HepG2 (cell line): ENCODE measurements around the gene ITPR1. TPM values are rescaled to one million over a fixed set of nuclear protein-coding genes. Genes with fewer than 3 reads are reported as not detected.

Experiments used
- ATAC-seq: fragments of 200-7000 bp; cut with Tn5 transposase; 3 replicates; pipeline ENCODE4 v1.9.1; 2020; ENCODE audit warnings: mild to moderate bottlenecking, moderate library complexity
- BruUV-seq: library from RNA; stranded (reverse); fragments of 400-500 nt; replicated peaks from 2 replicates; lab custom pipeline; 2021; lab: Mats Ljungman, UMichigan
- CTCF ChIA-PET: fragments of 300-600 bp; formaldehyde crosslinking; extraction: SDS; loops from one replicate; lab custom pipeline; 2021; ENCODE audit warnings: low total read pairs, inconsistent platforms, low intra/inter-chr PET ratio; lab: Yijun Ruan, JAX
- POLR2A ChIA-PET: fragments of 350-600 bp; sonication (Branson Sonifier 250); formaldehyde crosslinking; loops from one replicate; lab custom pipeline; 2020; ENCODE audit warnings: antibody characterized with exemption, inconsistent platforms; lab: Yijun Ruan, JAX
- DNase-seq: peaks from one replicate; pipeline ENCODE4 v3.0.0-alpha.2; 2015; ENCODE audit warnings: low spot score
- FAIRE-seq: peaks from 3 replicates; lab custom pipeline; 2011; peaks lifted over from hg19 to GRCh38; lab: Jason Lieb, UNC
- H2AFZ ChIP-seq: one replicate; pipeline ENCODE4 v1.6.1; 2011; ENCODE audit warnings: low read length, inconsistent platforms
- H3K27ac ChIP-seq: fragments of 300-600 bp; 3 replicates; pipeline ENCODE4 v1.8.0; 2011; ENCODE audit warnings: mixed run types, mild to moderate bottlenecking, mixed read lengths, low read length, inconsistent platforms; ENCODE audit not compliant: insufficient read depth; ENCODE audit errors: extremely low read length
- H3K27me3 ChIP-seq, 2 experiments: fragments of 200-600 bp in 1 of 2; 2 replicates in 1 of 2; 3 replicates in 1 of 2; pipeline versions ENCODE4 v1.6.0 to v1.8.0; 2011; ENCODE audit warnings: low read length in 2 of 2, mild to moderate bottlenecking in 2 of 2, moderate library complexity in 2 of 2, inconsistent platforms in 1 of 2; ENCODE audit not compliant: insufficient read depth in 2 of 2, control insufficient read depth in 1 of 2
- H3K36me3 ChIP-seq, 2 experiments: fragments of 200-600 bp in 1 of 2; replicated peaks in 1 of 2; 2 replicates in 1 of 2; 3 replicates in 1 of 2; pipeline versions ENCODE4 v1.5.1 to v1.8.0; 2011; ENCODE audit warnings: low read length in 2 of 2, inconsistent platforms in 1 of 2; ENCODE audit not compliant: insufficient read depth in 2 of 2, control insufficient read depth in 1 of 2
- H3K4me1 ChIP-seq: 2 replicates; pipeline ENCODE4 v1.5.1; 2012; ENCODE audit warnings: low read length, inconsistent platforms; ENCODE audit not compliant: insufficient read depth
- H3K4me2 ChIP-seq: 2 replicates; pipeline ENCODE4 v1.6.0; 2011; ENCODE audit warnings: low read depth, low read length, inconsistent platforms
- H3K4me3 ChIP-seq, 3 experiments: fragments of 200-600 bp in 1 of 3; sonication (generic), shearing (Covaris generic) in 1 of 3; replicated peaks in 1 of 3; 2 replicates each; pipeline ENCODE4 v1.5.1; 2011 to 2016; ENCODE audit warnings: low read length in 3 of 3, inconsistent platforms in 2 of 3, low read depth in 2 of 3, mild to moderate bottlenecking in 2 of 3, control low read depth in 1 of 3, mixed read lengths in 1 of 3; ENCODE audit not compliant: insufficient read depth in 1 of 3
- H3K79me2 ChIP-seq: one replicate; pipeline ENCODE4 v1.6.1; 2011; ENCODE audit warnings: low read length, inconsistent platforms; ENCODE audit not compliant: insufficient read depth
- H3K9ac ChIP-seq: 2 replicates; pipeline ENCODE4 v1.6.0; 2011; ENCODE audit warnings: mild to moderate bottlenecking, low read depth, low read length, inconsistent platforms; ENCODE audit not compliant: insufficient read depth
- H3K9me3 ChIP-seq: 2 replicates; pipeline ENCODE4 v1.5.1; 2012; ENCODE audit warnings: mild to moderate bottlenecking, low read length
- H4K20me1 ChIP-seq: 2 replicates; pipeline ENCODE4 v1.6.0; 2011; ENCODE audit warnings: inconsistent platforms, mild to moderate bottlenecking, low read length, moderate library complexity; ENCODE audit not compliant: insufficient read depth
- MAFK ChIP-seq, 2 experiments: IDR thresholded peaks in 1 of 2; conservative IDR thresholded peaks in 1 of 2; 2 replicates each; pipeline ENCODE4 v1.6.1; 2011; ENCODE audit warnings: improper control_type of control experiment in 2 of 2, low read length in 2 of 2
- RERE ChIP-seq: IDR thresholded peaks from 2 replicates; pipeline ENCODE4 v1.6.1; 2016; ENCODE audit warnings: low read depth, missing genetic modification reagents, missing compliant biosample characterization
- ZNF629 ChIP-seq: sonication (generic); formaldehyde crosslinking; conservative IDR thresholded peaks from 2 replicates; pipeline ENCODE4 v1.5.0; 2020; ENCODE audit warnings: missing genetic modification reagents
- ZNF652 ChIP-seq: IDR thresholded peaks from 2 replicates; pipeline ENCODE4 v1.6.1; 2016; ENCODE audit warnings: low read depth, borderline replicate concordance
- WGBS: methylation state at CpG from one replicate; pipeline ENCODE4 v1.1.6; 2017; ENCODE audit warnings: low lambda C conversion rate; 5-methylcytosine and 5-hydroxymethylcytosine counted together
- in situ Hi-C: cut with HindIII; loops from 2 replicates; pipeline ENCODE4 v1.10.0; 2017; ENCODE audit warnings: low pct_unique_long_range_greater_than_20kb; ENCODE audit not compliant: extremely low pct_ligation_motif_present
- intact Hi-C: fragments of 100-400 bp; cut with micrococcal nuclease; formaldehyde crosslinking; loops from one replicate; pipeline ENCODE4 v1.10.0; 2022; ENCODE audit not compliant: unreplicated experiment
- polyA plus RNA-seq, 8 experiments: library from polyadenylated mRNA; depleted of rRNA in 3 of 8; stranded (reverse) in 7 of 8; unstranded in 1 of 8; fragments of >200 nt; fragmentation: Illumina TruSeq in 4 of 8; extraction: Trizol in 4 of 8; gene quantifications; 2 replicates each; pipeline versions ENCODE4 v1.2.1 to v1.2.3, GENCODE V29; 2011 to 2016; ENCODE audit warnings: low read depth in 4 of 8, missing spikeins in 1 of 8, mixed read lengths in 1 of 8; ENCODE audit not compliant: insufficient read depth in 1 of 8
- total RNA-seq, 5 experiments: library from RNA; depleted of rRNA; stranded (reverse); fragments of >200 nt; fragmentation: Illumina TruSeq; extraction: Trizol; gene quantifications; 2 replicates each; pipeline ENCODE4 v1.2.3, GENCODE V29; 2016; ENCODE audit warnings: low read depth in 1 of 5

The ITPR1 gene
- total and polyA plus RNA-seq, 2 of the 13 experiments (the other 11 are each of a cell fraction or from before 2014, with no cell fraction given), result 10.0 to 11.4 TPM

GRCh38 chr3:4729061-4729973 lies 236.2 kb downstream of the ITPR1 start:
- Histone ChIP-seq H3K79me2 (no peaks in the 10 kb centered on the region), H2AFZ (no peak overlapping the region), H3K27me3 (no peaks in the 10 kb centered on the region), H3K9me3 (no peaks in the 10 kb centered on the region), H3K4me3 (no peak overlapping the region), H3K9ac (no peak overlapping the region), H3K4me1 (peaks cover 15% of the 10 kb centered on the region), H3K36me3 (peaks cover 3 to 7% of the 10 kb centered on the region in 2 experiments; a peak in 3 of 5 replicates), H3K27ac (no peak overlapping the region)
- POLR2A ChIA-PET, result no interaction called here
- in situ Hi-C loops, result no loop called here
- intact Hi-C loops, result no loop called here
- no peak for DNase-seq
- TF ChIP-seq ZNF629 (CRISPR knock-in tag) (0 out of 2 replicates have a peak, but pooled peaks have one; percentile 37), ZNF652 (CRISPR knock-in tag) (peak; percentile 82), RERE (CRISPR knock-in tag) (no peak), MAFK (conservative IDR thresholded peaks at IDR 0.05 in 1 of 2, IDR thresholded peaks at IDR 0.05 in 1 of 2; ENCODE audit: low read length in 2 of 2) (no peak)
- TF ChIP-seq, all 625 proteins: peak for 2
- H4K20me1 ChIP-seq, result no peaks in the 10 kb centered on the region
- CTCF ChIA-PET, result no interaction called here
- 79% methylated on average over 6 of the region's 6 CpGs for whole genome bisulfite sequencing
- no TSS peak for BruUV-seq
- no peak overlapping the region for H3K4me2 ChIP-seq
- ATAC-seq, result no peak
- no peak for FAIRE-seq
